Neural progenitor cell (in vitro differentiated cells): ENCODE results near the gene SMS.

ENCODE experiments used
- CTCF ChIP-seq: fragments of 200-600 bp; sonication (generic); IDR thresholded peaks from 2 replicates; pipeline ENCODE4 v1.5.1; 2017; ENCODE audit warnings: antibody characterized with exemption, mild to moderate bottlenecking
- EZH2 ChIP-seq: fragments of 200-600 bp; sonication (generic); IDR thresholded peaks from 2 replicates; pipeline ENCODE4 v1.6.1; 2017; ENCODE audit warnings: antibody characterized with exemption, mild to moderate bottlenecking, moderate library complexity

GRCh38 chrX:22026731-22027130, 86.2 kb downstream of the SMS start:
- TF ChIP-seq EZH2 (no peak), CTCF (no peak)
